ENCODE results near the gene ANKFN1.
"Not testable (repeated sequence)": the region's sequence is repeated elsewhere in the genome, so short reads cannot be mapped to it uniquely, and the experiment has no call there.

GRCh38 chr17:56412356-56412755 lies 259.1 kb downstream of the ANKFN1 start:
- not testable (repeated sequence) for TF ChIP-seq CTCF (conservative IDR thresholded peaks at IDR 0.05; ENCODE audit: low read length); EZH2phosphoT487 (IDR thresholded peaks at IDR 0.05; ENCODE audit: borderline replicate concordance)

All from Loucy (cell line).